ENCODE results near the gene SPEF2. TPM values are rescaled to one million over a fixed set of nuclear protein-coding genes. Genes with fewer than 3 reads are reported as not detected.

SPEF2 gene
- total and polyA plus RNA-seq, 2 experiments from 2014 or later, result 0.17 to 0.21 TPM

GRCh38 chr5:35854248-35854647, 236.6 kb downstream of the SPEF2 start:
- Mint-ChIP-seq H3K4me3 (no peak overlapping the region), H3K9me3 (no peaks in the 10 kb centered on the region), H3K36me3 (ENCODE audit: low read depth) (no peaks in the 10 kb centered on the region), H3K4me1 (peaks cover 9% of the 10 kb centered on the region; the same call in 2 of the 3 replicates), H3K27ac (no peak overlapping the region), H3K27me3 (ENCODE audit: insufficient read depth, low read depth, poor library complexity) (peaks cover 3% of the 10 kb centered on the region)
- Histone ChIP-seq H4K20me1 (replicated peaks; ENCODE audit: insufficient read depth) (no peaks in the 10 kb centered on the region), H3K4me1 (ENCODE audit: insufficient read depth) (peaks cover 22% of the 10 kb centered on the region), H3K4me3 (no peak overlapping the region), H2AFZ (no peak overlapping the region), H3K9me2 (ENCODE audit: insufficient read depth) (no peaks in the 10 kb centered on the region), H3K27me3 (ENCODE audit: insufficient read depth) (no peaks in the 10 kb centered on the region), H3F3A (replicated peaks; ENCODE audit: low read depth) (no peaks in the 10 kb centered on the region), H3K4me2 (no peak overlapping the region), H3K36me3 (ENCODE audit: insufficient read depth) (no peaks in the 10 kb centered on the region), H3K79me2 (replicated peaks; ENCODE audit: insufficient read depth) (no peaks in the 10 kb centered on the region), H3K27ac (ENCODE audit: low read depth) (no peak overlapping the region)
- TF ChIP-seq REST (IDR thresholded peaks at IDR 0.05; ENCODE audit: unreplicated experiment), result no peak
- TF ChIP-seq EZH2phosphoT487 (IDR thresholded peaks at IDR 0.05; ENCODE audit: unreplicated experiment), result no peak
- no peak for TF ChIP-seq ZNF462 (CRISPR knock-in tag; IDR thresholded peaks at IDR 0.05)
- TF ChIP-seq ZNF331 (CRISPR knock-in tag; IDR thresholded peaks at IDR 0.05; ENCODE audit: low read depth), result no peak
- TF ChIP-seq ETS1 (IDR thresholded peaks at IDR 0.05), result no peak
- TF ChIP-seq CREB1 (CRISPR knock-in tag; IDR thresholded peaks at IDR 0.05; ENCODE audit: low read depth), result no peak
- TF ChIP-seq NANOG (IDR thresholded peaks at IDR 0.05; ENCODE audit: borderline replicate concordance), result no peak
- no peak for TF ChIP-seq POLR2AphosphoS5 (IDR thresholded peaks at IDR 0.05; ENCODE audit: low read depth)
- TF ChIP-seq EZH2 (IDR thresholded peaks at IDR 0.05; ENCODE audit: low read depth, unreplicated experiment), result no peak
- TF ChIP-seq STAT1 (IDR thresholded peaks at IDR 0.05; ENCODE audit: unreplicated experiment), result no peak
- no peak for TF ChIP-seq CTCF (conservative IDR thresholded peaks at IDR 0.05; ENCODE audit: low read depth in 2 of 2)
- no peak for TF ChIP-seq ZNF114 (CRISPR knock-in tag; IDR thresholded peaks at IDR 0.05)
- TF ChIP-seq JUNB (IDR thresholded peaks at IDR 0.05; ENCODE audit: unreplicated experiment), result no peak
- DNase-seq (ENCODE audit: low spot score), result no peak
- no peak for ATAC-seq
